DMS53 (cell line): ENCODE measurements around the gene CLIC3.
A peak's percentile ranks its signal among the peaks of the same experiment; 100 is the strongest.

Experiments used
- DNase-seq: peaks from one replicate; lab custom pipeline; 2025; lab: John Stamatoyannopoulos, UW

CLIC3 gene

DNA sequence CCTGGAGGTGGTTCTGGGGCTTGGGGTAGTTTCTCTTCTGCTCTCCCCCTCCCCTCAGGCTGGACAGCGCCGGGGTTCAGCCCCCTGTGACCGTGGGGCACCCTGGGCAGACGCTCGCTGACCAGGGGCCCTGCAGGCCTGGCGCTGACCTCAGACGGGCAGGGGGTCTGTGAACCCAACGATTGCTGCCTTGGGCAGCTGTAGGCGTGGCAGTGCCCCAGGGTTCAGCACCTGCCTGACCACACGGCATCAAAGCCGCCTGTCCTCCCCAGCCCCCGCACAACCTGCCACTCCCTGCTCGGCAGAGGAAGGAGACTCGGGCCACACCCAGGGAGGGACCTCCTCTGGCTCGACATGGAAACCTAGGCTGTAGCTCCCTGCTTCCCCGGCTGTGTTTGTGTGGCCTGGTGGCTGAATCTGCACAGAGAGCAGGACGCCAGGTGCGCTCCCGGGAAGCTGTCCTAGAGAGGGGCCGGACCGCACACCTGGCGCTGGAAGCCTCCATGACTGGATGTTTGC, 32.1 kb downstream of the CLIC3 start:
- DNase-seq: peak; percentile 87

DNA sequence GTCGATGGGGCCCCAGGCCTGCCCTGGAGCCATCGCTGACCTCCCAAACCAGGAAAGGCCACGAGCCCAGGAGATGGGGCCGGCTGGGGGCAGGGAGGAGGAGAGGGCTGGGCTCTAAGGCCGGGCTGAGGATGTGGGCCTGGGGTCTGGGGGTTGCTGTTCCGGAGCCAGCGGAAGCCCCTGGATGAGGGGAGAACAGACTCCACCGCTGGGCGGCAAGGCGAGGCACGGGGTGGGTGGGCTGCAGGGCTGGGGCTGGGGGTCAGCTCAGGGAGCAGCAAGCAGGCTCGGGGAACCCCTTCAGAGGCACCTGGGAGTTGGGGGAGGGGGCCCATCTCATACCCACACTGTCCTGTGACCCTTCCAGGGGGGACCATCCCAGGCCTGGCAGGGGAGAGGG, 32.6 kb downstream of the CLIC3 start:
- DNase-seq: no peak

DNA sequence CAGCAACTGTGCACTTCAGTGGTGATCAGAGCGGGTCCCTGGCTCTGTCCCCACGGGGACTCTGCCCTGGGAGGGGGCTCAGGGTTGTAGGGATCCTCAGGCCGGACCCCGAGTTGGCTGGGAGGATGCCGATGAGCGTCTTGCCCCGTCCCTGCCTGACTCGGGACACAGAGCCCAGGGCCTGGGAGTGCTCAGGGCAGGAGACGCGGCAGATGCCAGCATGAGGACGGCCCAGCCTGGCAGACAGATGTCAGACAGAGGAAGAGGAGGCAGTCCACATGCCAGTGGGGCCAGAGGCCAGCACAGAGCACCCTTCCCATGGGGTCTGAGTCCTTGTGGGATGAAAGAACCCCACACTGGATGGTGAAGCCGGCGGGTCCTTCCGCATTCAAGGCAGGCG, 33.0 kb downstream of the CLIC3 start:
- DNase-seq: no peak

DNA sequence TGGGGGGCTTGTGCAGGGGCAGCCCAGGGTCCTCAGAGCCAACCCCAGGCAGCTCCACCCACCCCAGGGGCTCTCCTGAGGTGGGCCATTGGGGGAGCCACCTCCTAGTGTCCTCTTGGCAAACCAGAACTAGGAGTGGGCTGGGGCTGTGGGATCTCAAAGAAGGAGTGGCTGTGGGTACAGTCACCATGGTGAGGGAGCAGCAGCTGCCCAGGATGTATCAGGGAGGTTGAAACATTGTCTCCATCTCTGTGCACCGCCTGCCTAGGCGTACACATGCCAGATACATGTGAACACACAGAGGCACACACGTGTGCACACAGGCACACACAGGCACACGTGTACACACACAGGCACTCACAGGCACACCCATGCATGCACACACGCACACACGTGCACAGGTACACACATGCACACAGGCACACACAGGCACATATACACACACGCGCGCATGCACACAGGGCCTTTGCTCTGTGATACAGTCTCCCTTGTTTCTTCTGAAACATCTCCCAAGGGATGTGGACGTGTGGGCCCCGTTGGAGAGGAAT, 33.6 kb downstream of the CLIC3 start:
- no peak for DNase-seq

DNA sequence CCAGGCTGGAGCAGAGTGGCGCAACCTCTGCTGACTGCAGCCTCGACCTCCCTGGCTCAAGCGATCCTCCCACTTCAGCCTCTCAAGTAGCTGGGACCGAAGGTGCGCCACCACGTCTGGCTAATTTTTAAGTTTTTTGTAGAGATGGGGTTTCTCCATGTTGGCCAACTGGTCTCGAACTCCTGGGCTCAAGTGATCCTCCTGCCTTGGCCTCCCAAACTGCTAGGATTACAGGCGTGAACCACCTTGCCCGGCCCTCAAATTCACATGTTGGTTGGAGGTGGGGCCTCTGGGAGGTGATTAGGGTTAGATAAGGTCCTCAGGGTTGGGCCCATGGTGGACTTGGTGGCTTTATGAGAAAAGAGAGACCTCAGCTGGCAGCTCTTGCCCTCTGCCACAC, 34.2 kb downstream of the CLIC3 start:
- no peak for DNase-seq

DNA sequence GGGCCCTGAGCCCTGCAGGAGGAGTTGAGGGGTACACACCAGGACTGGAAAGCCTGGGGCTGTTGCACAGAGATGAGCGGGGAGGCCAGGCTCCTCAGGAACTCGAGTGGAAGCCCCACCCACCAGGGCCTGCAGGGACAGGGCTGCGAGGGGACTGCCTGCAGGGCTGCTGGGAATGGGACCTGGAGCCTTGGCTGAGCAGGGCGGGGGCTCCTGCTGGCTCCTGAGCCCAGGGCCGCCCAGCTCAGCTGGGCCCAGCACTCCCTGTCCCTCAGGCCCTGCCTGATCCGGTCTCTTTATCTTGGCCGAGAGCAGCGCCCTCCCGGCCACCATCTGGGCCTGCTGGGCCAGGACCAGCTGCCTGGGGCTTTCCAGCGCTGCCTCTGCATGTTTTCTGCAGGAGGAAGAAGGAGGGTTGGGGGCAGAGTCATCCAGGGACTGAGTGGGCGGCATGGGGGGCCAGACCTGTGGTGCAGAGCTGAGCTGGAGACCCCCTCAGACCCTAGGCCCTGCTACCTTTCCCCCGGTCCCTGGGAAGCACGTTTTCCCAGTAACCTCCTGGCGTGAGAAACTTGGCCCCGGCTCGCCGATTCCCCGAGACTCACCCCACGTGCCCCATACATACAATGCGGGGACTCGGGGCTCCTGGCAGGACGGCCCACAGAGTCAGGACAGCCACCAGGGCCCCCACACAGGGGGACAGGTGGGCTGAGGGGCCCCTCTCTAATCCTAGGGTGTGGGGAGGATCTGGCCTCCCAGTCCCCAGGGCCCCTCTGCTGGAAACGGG, 34.9 kb downstream of the CLIC3 start:
- DNase-seq: no peak

DNA sequence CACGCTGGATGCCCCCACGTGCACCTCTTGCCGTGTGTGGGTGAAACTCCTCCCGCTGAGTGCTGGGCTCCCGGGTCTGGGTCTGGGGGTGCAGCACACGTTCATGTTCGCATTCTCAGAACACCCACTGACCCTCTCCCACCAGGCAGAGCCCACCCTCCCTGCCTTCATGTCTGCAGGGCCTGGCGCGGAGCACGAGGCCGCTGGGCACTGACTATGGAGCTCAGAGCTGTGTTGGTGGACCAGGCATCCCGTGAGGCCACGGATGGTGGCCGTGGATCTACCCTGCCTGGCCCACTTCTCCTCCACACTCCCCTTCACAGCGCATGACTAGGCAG, 35.5 kb downstream of the CLIC3 start:
- no peak for DNase-seq

DNA sequence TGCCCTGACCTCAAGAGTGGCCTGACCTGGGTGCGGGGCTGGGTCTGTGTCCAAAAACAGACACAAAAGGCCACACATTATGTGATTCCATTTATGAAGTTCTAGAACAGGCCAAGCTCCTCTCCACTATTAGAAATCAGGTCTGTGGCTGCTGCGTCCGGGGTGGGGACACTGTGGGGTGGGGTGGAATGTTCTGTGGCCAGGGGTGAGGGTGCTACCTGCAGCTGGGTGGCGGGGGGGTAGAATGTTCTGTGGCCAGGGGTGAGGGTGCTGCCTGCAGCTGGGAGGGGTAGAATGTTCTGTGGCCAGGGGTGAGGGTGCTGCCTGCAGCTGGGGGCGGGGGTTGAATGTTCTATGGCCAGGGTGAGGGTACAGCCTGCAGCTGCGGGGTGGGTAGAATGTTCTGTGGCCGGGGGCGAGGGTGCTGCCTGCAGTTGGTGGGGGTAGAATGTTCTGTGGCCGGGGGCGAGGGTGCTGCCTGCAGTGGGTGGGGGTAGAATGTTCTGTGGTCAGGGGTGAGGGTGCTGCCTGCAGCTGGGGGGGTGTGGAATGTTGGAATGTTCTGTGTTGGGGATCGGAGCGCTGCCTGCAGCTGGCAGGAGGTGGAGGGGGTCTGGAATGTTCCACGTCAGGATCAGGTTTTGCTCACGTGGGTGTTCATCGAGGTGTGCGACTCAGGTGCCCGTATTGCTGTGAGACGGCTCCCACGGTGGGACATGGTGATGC, 36.0 kb downstream of the CLIC3 start:
- DNase-seq: no peak

DNA sequence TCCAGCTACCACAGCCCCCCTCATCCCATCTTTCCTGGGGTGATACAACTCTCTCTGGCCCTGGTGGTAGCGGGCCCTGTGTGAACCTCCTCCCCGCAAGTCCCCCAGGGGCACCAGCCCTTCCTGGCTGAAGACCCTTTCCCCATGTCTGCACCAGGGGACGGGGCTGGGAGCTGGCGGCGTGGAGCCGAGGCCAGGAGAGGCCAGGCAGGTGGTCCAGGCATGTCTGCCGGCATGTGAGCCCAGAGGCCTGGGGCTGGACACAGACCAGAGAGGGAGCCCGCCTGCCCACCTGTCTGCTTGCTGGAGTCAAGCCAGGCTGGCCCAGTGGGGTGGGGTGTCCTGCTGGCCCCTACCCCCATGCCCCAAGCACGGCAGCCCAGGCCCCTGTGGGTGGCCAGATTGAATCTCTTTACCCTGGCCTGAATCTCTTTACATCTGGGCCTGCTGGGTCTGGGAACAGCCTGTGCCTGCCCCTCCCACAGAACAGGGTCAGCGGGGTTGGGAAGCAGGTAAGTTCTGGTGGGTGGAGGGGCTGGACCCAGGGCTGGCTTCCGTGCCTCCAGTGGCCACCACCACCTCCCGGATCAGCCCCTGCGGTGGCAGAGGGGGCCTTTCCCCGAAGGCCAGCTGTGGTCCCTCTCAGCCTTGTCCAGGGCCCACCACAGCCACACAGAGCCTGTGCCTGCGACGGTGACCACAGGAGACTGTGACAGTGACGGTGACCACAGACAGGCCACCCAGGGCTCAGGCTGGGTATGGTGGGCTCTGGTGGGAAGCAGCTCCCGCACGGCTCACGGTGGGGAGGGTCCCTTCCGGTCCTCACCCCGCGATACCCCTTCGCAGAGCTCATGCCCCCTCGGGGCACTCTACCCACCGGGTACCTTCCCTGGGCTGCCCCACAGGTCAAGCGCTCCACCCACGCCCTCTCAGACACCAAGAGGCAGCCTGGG, 37.2 kb downstream of the CLIC3 start:
- DNase-seq: no peak

DNA sequence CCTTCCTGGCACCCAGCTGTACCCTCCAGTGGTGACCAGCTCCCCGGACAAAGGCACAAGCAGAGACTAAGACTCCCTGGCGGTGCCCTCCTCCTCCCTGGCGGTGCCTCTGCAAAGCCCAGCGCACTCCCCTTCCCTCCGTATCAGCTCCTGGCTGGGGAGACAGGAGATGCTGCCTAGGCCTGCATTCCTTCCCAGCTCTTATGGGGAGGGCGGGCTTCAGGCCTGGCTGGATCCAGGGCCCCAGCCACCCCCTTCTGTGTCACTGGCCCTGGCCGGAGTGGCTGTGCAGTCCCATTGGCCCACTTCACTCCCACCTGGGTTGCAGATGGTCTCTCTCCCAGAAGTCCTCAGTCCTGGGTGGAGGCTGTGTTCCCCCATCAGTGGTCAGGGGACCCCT, 37.9 kb downstream of the CLIC3 start:
- no peak for DNase-seq

DNA sequence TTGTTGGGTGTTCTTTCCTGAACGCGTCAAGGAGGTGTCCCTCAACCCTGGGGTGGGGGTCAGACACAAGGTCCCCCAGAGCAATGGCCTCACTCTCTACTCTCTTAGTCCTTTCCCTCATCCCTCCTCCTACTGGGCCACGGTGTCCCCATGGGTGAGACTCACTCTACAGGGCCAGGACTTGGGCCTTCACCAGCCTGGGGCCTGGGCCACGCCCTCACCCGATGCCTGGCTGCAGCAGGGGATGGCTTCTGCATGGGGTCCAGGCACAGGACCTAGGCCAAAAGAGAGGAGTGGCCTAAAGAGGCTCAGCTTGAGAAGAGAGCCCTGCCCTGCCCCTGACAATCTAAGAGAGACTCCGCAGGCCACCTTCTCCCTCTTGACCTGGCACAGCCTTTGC, 38.5 kb downstream of the CLIC3 start:
- DNase-seq: no peak

DNA sequence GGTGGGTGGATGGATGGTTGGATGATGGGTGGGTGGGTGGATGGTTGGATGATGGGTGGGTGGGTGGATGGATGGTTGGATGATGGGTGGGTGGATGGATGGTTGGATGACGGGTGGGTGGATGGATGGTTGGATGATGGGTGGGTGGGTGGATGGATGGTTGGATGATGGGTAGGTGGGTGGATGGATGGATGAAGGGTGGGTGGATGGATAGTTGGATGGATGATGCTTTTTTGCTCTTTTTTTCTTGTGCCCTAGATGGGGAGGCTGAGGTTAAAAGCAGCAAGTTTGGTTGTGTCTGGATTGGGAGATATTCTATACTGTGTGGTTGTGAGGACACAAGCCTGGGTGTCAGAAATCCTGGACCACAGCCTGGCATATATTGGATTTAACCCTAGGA, 38.9 kb downstream of the CLIC3 start:
- DNase-seq: no peak

DNA sequence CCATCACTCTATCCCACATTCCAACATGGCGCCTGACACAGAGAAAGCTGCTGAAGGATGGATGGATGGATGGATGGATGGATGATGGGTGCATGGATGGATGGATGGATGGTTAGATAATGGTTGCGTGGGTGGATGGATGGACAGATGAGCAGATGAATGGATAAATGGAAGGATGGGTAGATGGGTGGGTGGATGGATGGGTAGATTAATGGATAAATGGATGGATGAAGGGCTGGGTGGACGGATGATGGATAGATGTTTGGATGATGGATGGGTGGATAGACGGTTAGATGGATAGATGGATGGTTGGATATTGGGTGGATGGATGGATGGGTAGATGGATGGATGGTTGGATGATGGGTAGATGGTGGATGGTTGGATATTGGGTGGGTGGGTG, 39.8 kb downstream of the CLIC3 start:
- no peak for DNase-seq

DNA sequence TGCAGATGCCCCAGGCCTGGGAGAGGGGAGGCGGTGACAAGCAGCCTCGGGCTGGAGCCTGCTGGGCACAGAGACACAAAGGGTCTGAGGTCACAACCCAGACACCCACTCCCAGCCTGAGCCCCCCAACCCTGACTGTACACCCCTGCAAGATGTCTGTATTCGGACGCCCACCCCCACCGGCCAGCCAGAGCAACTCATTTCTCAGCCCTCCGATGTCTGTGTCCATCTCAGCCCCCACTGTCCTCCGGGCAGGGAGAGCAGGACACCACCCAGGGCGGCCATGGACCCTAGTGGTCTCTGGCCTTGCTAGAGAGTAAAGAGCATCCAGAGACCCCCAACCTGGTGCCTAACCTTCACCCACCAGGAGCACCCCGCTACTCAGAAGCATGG, 40.4 kb downstream of the CLIC3 start:
- no peak for DNase-seq

DNA sequence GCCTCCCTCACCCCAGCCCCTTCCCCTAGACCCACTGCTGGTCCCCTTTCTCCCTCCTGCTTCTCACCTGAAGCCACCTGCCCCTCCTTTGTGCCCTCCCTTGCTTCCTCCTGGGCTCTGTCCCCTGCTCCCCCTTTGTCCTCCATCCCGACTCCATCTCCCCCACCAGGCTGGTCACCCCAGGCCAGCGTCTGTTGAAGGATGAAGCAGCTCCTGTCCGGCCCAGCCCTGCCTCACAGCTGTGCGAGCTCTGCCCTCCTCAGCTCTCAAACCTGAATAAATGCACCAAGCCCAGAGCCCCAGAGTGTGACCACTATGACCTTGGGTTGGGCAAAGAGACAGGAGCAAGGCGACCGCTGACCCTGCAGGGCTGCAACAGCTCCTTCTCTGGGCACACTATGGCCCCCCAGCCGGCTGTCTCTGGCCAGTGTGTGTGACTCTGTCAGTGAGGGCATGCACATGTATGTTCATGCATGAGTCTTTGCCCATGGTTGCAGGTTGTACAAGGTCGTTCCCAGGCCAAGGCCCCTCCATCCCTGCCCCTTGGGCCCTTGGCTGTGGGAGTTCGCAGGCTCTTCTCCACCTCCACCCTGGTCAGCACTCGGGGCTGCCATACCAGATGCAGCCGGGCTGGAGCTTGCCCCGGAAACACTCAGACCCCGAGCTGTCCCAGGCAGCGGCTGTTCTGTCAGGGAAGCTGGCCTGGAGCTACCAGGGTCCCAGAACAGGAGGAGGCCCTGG, 41.0 kb downstream of the CLIC3 start:
- DNase-seq: no peak

DNA sequence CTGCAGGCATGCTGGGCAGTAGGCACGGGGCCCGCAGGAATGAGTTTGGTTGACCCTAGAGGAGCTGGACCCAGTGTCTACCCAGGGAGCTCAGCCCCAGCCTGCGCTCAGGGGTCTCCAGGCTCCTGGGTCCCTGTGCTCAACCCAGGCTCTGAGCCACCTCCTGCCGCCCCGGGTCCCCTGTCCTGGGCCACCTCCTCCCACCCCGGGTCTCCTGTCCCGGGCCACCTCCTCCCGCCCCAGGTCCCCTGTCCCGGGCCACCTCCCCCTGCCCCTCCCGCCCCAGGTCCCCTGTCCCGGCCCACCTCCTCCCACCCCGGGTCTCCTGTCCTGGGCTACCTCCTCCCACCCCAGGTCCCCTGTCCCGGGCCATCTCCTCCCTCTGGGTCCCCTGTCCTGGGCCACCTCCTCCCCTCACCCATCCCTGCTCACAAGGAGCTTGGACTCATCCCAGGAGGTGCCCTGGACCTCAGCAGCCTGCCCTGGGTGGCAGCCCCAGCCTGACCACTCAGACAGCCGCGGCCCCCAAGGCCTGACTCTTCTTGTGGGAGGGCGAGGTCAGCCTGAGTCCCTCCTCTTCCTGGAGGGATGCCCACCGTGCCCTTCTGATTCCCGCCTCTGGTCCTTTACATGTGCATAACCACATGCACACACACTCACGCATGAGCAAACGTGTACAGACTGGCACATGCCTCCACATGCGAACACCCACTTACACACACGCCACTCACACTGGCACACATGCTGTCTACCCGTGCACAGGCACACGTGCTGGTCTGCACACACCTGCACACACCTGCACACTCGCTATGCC, 41.9 kb downstream of the CLIC3 start:
- no peak for DNase-seq

DNA sequence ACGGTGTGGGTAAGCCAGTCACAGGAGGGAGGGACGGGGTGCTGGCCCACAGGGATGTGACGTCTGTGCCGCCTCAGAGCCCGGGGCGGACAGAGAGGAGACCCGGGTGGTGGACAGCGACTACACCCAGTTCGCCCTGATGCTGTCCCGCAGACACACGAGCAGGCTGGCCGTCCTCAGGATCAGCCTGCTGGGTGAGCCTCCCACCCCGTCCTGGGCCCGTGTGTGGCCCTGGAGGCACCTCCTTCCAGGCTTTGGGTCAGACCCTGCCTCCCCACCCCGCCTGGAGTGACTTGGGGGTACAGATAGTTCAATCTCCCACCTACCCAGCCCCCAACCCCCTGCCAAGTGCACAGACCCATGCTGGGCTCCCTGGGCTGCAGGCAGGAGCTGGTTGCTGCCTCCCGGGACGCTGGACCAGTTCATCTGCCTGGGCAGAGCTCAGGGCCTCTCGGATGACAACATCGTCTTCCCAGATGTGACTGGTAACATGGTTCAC, 42.5 kb downstream of the CLIC3 start:
- no peak for DNase-seq

DNA sequence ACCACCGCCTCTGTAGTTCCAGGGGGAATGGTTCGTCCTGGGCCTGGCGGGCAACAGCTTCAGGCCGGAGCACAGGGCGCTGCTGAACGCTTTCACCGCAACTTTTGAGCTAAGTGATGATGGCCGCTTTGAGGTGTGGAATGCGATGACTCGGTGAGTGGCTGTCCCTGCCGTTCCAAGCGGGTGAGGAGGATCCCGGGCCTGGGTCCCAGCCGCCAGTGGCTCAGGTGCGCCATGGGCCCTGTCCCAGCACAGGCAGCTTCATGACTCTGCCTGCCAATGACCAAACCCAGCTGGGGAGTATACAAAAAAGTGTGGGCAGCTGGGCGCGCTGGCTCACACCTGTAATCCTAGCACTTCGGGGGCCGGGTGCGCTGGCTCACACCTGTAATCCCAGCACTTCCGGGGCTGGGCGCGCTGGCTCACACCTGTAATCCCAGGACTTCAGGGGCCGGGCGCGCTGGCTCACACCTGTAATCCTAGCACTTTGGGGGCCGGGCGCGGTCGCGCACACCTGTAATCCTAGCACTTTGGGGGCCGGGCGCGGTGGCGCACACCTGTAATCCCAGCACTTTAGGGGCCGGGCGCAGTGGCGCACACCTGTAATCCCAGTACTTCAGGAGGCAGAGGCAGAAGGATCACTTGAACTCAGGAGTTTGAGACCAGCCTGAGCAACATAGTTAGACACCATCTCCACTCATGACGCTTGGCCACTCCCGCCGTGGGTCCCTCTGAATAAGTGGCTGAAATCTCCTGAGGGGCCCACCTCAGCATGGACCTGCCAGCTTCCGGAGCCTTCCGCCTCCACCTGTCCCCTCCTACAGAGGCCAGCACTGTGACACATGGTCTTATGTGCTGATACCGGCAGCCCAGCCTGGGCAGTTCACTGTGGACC, 43.2 kb downstream of the CLIC3 start:
- no peak for DNase-seq

DNA sequence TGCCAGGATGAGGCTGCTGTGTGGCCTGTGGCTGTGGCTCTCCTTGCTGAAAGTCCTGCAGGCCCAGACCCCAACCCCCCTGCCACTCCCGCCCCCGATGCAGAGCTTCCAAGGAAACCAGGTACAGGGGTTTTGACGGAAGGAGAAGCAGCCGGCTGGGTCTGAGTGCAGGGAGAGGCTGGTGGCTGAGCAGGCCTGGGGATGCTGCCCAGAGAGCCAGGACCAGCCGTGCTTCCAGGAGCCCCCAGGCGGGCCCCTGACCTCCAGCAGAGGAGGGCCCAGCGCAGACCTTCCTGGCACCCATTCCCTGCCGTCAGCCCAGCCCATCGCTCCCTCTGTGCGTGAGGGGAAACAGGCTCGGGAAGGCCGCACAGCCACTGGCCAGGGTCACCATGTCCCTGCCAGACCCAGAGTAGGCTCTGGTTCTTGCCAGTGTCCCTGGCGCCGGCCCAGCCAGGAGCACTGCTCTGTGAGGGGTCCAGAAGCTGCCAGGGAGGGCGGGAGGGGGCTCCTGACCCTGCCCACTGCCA, 44.0 kb downstream of the CLIC3 start:
- DNase-seq: no peak
